Psoas muscle (tissue), 8 donors: ENCODE results near the gene UTY. TPM values are rescaled to one million over a fixed set of nuclear protein-coding genes. Genes with fewer than 3 reads are reported as not detected.

Source experiments
- ATAC-seq, 4 donors: fragments of 200-7000 bp; cut with Tn5 transposase; one replicate each; pipeline ENCODE4 v1.9.1; 2020; ENCODE audit warnings: moderate library complexity in 3 of 4, mild to moderate bottlenecking in 2 of 4
- DNase-seq, 2 donors: peaks; one replicate each; pipeline ENCODE4 v3.0.0-alpha.2; 2020
- H3K27ac ChIP-seq: fragments of 200-600 bp; one replicate; pipeline ENCODE4 v1.8.0; 2022
- H3K27me3 ChIP-seq, 3 donors: fragments of 200-600 bp in 1 of 3; one replicate each; pipeline versions ENCODE4 v1.6.1 to v1.8.0; 2013 to 2022; ENCODE audit warnings: low read length in 2 of 3, mild to moderate bottlenecking in 2 of 3, moderate library complexity in 1 of 3; ENCODE audit not compliant: insufficient read depth in 3 of 3
- H3K36me3 ChIP-seq, 2 donors: fragments of 200-600 bp in 1 of 2; one replicate each; pipeline versions ENCODE4 v1.6.1 to v1.8.0; 2013 to 2022; ENCODE audit warnings: low read depth in 1 of 2, mild to moderate bottlenecking in 1 of 2, moderate library complexity in 1 of 2; ENCODE audit not compliant: insufficient read depth in 1 of 2
- H3K4me1 ChIP-seq: fragments of 200-600 bp; one replicate; pipeline ENCODE4 v1.8.0; 2022
- H3K4me3 ChIP-seq: fragments of 200-600 bp; one replicate; pipeline ENCODE4 v1.8.0; 2022; ENCODE audit warnings: mild to moderate bottlenecking
- H3K9me3 ChIP-seq: fragments of 200-600 bp; one replicate; pipeline ENCODE4 v1.8.0; 2022
- CTCF ChIP-seq: fragments of 200-600 bp; IDR thresholded peaks from one replicate; pipeline ENCODE4 v1.8.0; 2022; ENCODE audit warnings: antibody characterized with exemption
- WGBS, 3 donors: extraction: QIAGEN DNeasy Blood & Tissue Kit; methylation state at CpG; one replicate each; pipeline versions ENCODE4 v1.1.6 to v1.1.7; 2013; 5-methylcytosine and 5-hydroxymethylcytosine counted together
- intact Hi-C, 2 donors: fragments of 100-400 bp; cut with DNase I; formaldehyde crosslinking; loops; one replicate each; pipeline versions ENCODE4 v1.11.0 to v1.14.2; 2022
- polyA plus RNA-seq, 3 donors: library from polyadenylated mRNA; stranded (reverse); fragments of 200-250 nt; gene quantifications; one replicate each; pipeline ENCODE4 v1.2.3, GENCODE V29; 2013
- total RNA-seq, 4 donors: library from RNA; stranded (reverse); fragmentation: NEBNext Ultra II Directional in 2 of 4; extraction: Animal tissue kit (Norgen Biotek cat#: 25700) in 2 of 4; gene quantifications; one replicate each; pipeline versions ENCODE4 v1.2.1 to v1.2.4, GENCODE V29; 2021 to 2023
- donor health status: healthy with polysubstance abuse.
- donor health status: DM: no; HTN: no; CAD: no; lungs with moderate emphysema.
- donor health status: Bipolar disorder and iron deficiency.
- donor health status: healthy.
- donor health status: DM: yes; HTN: yes; CAD: no.
- donor health status: DM: no; HTN: no; CAD: no.
- donor health status: DM: no; HTN: no; CAD: no.
- donor health status: DM: yes; HTN: yes; CAD: no.

Gene UTY
- total and polyA plus RNA-seq, 7 donors, result 1.3 to 4.5 TPM; not detected in 5

- intact Hi-C loops, result no loop called here
- 30 to 54% methylated on average over 3 of the region's 3 CpGs; no CpG with 5 or more reads in 1 of the 3 donors for WGBS, 3 donors
- no peaks in the 10 kb centered on the region for H3K27me3 ChIP-seq
- no peaks in the 10 kb centered on the region for H3K4me1 ChIP-seq
- DNase-seq (no peak), ATAC-seq (no peak)
- TF ChIP-seq CTCF, result no peak
- no peak overlapping the region for H3K4me3 ChIP-seq
- no peaks in the 10 kb centered on the region for H3K9me3 ChIP-seq
- H3K27ac ChIP-seq, result no peak overlapping the region
- no peaks in the 10 kb centered on the region for H3K36me3 ChIP-seq
Observed at GRCh38 chrY:13451572-13451971, 28.3 kb downstream of the UTY start.

- Histone ChIP-seq H3K27ac (no peak overlapping the region), H3K4me1 (no peaks in the 10 kb centered on the region), H3K27me3 (no peaks in the 10 kb centered on the region), H3K4me3 (no peak overlapping the region), H3K36me3 (no peaks in the 10 kb centered on the region), H3K9me3 (no peaks in the 10 kb centered on the region)
- no peak for TF ChIP-seq CTCF
- ATAC-seq (no peak), DNase-seq (no peak)
- intact Hi-C loops, result no loop called here
- WGBS, 3 donors, result 78 to 88% methylated on average over 11 of the region's 11 CpGs; no CpG with 5 or more reads in 1 of the 3 donors
Observed at GRCh38 chrY:13450596-13451130, 29.2 kb downstream of the UTY start.

GRCh38 chrY:13445566-13445965 lies 34.3 kb downstream of the UTY start:
- Histone ChIP-seq H3K9me3 (no peaks in the 10 kb centered on the region), H3K4me1 (no peaks in the 10 kb centered on the region), H3K36me3 (no peaks in the 10 kb centered on the region), H3K4me3 (no peak overlapping the region), H3K27me3 (no peaks in the 10 kb centered on the region), H3K27ac (no peak overlapping the region)
- ATAC-seq (no peak), DNase-seq (no peak)
- 58 to 61% methylated on average over 1 of the region's 1 CpG; no CpG with 5 or more reads in 1 of the 3 donors for WGBS, 3 donors
- intact Hi-C loops, result no loop called here
- no peak for TF ChIP-seq CTCF

GRCh38 chrY:13443146-13443545 lies 36.7 kb downstream of the UTY start:
- DNase-seq (no peak), ATAC-seq (no peak)
- Histone ChIP-seq H3K36me3 (no peaks in the 10 kb centered on the region), H3K4me3 (no peak overlapping the region), H3K9me3 (no peaks in the 10 kb centered on the region), H3K27me3 (no peaks in the 10 kb centered on the region), H3K27ac (no peak overlapping the region), H3K4me1 (no peaks in the 10 kb centered on the region)
- 58 to 68% methylated on average over 7 of the region's 7 CpGs; no CpG with 5 or more reads in 1 of the 3 donors for WGBS, 3 donors
- no peak for TF ChIP-seq CTCF
- intact Hi-C loops, result no loop called here

GRCh38 chrY:13440811-13441210 lies 39.0 kb downstream of the UTY start:
- H3K27me3 ChIP-seq, result no peaks in the 10 kb centered on the region
- no peaks in the 10 kb centered on the region for H3K36me3 ChIP-seq
- TF ChIP-seq CTCF, result no peak
- no peaks in the 10 kb centered on the region for H3K4me1 ChIP-seq
- H3K9me3 ChIP-seq, result no peaks in the 10 kb centered on the region
- no peak overlapping the region for H3K4me3 ChIP-seq
- no peak overlapping the region for H3K27ac ChIP-seq
- DNase-seq (no peak), ATAC-seq (no peak)
- 94 to 97% methylated on average over 1 of the region's 1 CpG; no CpG with 5 or more reads in 1 of the 3 donors for WGBS, 3 donors
- intact Hi-C loops, result no loop called here
